HG02678 (cell line): ENCODE measurements around the gene OASL.
"Not testable (repeated sequence)": the region's sequence is repeated elsewhere in the genome, so short reads cannot be mapped to it uniquely, and the experiment has no call there.

Experiments
- ATAC-seq: cut with Tn5 transposase; IDR thresholded peaks from one replicate; pipeline ENCODE4 v1.9.1; 2021; ENCODE audit warnings: mild to moderate bottlenecking, moderate library complexity; ENCODE audit not compliant: unreplicated experiment

OASL gene, protein sequence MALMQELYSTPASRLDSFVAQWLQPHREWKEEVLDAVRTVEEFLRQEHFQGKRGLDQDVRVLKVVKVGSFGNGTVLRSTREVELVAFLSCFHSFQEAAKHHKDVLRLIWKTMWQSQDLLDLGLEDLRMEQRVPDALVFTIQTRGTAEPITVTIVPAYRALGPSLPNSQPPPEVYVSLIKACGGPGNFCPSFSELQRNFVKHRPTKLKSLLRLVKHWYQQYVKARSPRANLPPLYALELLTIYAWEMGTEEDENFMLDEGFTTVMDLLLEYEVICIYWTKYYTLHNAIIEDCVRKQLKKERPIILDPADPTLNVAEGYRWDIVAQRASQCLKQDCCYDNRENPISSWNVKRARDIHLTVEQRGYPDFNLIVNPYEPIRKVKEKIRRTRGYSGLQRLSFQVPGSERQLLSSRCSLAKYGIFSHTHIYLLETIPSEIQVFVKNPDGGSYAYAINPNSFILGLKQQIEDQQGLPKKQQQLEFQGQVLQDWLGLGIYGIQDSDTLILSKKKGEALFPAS

DNA sequence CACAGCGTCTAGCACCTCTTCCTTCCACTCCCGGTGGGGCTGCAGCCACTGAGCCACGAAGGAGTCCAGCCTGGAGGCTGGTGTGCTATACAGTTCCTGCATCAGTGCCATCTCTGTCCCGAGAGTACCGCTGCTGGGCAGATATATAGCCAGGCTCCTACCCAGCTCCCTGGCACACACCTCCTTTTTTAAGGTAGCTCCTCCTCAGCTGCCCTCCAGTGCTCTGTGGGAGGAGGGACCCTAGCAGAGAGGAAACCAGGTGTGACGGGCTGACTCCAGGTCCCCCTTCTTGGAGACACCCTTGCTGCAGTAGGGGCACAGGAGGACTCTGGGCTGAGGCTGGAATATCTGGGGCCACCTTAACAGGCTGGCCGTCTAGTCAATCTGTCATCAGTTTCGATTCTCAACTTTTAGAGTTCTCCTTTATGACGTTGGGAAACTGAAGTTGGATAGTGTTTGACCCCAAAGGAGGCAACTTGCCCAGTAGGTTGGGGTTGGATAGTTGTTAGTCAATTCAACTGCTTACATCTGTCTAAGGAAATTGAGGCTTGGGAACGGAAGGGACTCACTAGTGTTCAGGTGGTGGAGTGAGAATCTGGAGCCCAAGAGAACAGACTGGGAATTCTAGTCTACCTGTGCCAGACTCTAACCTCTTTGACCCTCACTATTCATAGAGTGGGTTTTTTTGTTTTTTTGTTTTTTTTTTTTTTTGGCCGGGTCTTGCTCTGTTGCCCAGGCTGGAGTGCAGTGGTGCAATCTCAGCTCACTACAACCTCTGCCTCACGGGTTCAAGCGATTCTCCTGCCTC, at the start of gene OASL:
TSS of gene OASL (minus strand) at position 386 of the 808 bp plus-strand sequence. CDS start at position 111, 275 bp downstream.
- peak; percentile 79 for ATAC-seq

DNA sequence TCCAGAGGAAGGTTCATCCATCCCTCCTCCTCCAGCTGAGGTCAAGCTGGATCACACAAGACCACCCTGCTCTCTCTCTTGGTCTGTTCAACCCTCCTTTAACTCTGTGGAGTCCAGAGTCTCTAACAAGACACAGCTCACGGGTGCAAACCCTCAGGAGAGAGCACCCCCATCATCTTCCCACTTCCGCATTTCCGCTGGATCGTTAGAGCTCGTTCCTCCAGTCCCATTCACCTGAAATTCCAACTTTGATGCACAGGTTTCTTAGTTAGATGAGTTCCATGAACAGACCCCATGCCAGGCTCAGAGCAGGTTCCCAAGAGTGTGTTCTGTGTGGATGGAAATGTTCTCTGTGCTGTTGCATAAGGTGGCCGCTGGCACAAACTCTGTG, 49.1 kb upstream of the OASL start:
- ATAC-seq: no peak

DNA sequence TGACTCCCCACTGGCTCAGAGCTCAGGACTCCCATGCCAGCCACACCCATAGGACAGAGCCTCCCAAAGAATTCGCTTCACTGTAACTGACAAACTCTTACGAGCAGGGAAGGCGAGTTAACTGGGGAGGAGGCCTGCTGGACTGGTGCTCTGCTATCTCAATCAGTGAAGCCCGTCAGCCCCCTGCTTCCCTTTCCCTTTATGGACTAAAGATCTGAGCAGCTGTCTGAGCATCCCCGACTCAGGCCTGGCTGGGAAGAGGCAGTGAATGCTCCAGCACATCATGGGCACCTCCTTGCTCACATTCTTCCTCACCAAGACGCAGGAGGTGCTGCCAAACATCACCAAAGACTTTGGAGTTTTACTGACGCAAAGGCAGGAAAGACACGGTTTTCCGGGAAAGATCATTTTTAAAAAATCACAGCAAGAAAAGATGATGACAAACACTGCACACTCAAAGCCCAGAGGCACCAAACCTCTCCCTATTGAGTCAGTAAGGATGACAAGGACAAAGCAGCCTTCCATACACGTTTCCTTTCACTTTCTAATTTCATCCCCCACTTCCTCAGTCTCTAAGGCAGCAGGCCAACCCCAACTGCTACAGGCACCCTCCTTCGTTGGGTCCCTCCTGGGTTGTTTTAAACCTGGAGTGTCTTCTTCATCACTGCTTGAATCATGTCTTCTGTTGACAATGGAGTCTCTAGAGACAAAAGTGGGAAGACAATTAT, 48.6 kb upstream of the OASL start:
- ATAC-seq: no peak

DNA sequence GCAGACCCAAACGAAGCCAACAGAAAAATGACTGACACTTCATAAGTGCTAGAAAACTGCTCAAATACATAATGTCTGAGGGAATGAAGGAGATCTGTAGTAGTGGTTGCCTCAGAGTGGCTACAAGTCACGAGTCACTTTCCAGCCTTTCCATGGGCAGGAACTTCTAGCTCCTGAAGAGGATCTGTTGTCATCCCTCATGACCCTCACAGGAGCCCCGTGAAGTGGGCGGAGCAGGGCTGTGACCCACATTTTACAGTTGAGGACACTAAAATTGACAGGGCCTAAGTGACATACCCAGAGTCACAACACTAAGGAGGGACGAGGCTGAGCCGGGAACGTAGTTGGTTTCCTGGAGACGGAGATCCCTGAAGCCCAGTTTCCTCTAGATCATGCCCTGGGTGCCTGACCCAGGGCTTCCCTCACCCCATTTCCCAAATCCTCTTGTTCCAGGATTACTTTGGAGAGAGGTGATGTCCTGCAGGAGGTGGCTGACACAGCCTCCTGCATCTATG, 47.8 kb upstream of the OASL start:
- ATAC-seq: no peak

DNA sequence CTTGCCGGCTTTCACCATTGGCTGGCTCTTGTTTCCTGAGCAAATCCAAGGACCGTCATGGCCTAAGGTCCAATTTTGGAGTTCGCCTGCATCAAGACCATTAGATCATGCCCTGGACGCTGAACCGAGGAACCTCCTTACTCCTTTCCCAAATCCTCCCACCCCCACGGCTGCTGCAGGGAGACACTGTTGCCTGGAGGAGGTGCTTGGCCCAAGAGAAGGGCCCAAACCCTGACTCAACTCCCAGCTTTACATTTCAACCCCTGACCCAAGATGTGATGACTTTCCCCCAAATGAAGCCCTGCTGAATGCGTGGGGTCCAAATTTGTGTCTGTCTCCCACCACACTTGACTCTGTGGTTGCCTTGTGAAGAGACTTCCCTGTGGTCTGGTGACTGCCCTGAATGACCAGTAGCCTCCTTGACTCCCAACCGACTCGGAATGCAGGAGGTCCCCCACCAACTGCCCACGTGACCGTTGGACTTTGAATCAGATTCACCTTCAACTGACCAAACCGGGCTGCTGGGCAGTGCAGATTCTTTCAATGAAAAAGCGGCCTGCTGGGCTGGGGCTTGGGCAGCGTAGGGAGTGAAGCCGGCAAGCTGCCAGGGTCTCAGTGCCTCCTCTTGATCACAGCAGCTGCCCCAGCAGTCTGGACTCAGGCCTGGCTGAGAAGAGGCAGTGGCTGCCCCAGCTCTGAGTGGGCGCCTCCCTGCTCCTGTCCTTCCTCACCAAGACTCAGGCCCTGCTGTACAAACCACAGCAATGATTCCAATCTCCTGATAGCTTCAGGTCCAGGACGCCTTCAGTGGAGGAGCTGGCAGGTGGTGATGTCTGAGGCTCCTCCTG, 46.7 kb upstream of the OASL start:
- ATAC-seq: no peak

DNA sequence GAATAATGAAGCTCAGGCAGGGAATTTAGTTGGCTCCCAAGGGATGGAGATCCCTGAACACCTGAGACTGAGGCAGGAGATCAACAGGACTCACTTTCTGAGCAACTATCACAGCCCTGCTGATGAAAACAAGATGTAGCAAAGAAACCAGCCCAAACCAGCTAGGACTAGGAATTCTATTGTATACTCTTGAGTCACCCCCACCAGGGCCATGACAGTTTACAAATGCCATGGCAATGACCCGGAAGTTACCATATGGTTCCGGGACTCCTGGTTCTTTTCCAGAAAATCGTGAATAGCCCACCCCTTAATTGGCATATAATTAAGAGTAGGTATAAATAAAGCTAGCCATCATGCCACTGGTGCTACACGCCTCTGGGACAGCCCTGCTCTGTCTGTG, 46.0 kb upstream of the OASL start:
- no peak for ATAC-seq

DNA sequence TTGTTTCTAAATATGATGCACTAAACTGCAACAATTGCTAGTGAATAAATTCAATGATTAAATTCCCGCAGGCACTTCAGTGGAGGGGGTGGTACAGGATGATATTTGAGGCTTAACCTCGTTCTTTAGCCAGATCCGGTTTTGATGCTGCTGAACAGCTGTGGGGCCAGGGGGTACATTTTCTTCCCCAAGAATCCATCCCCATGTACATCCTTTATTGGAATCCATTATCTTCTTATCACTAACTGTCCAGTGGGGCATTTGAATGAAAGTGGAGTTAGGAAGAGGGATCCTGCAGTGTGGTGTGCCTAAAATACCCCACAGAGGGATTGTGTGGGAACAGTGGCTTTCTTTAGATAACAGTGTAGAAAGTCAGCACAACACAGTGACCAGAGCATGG, 45.2 kb upstream of the OASL start:
- no peak for ATAC-seq

DNA sequence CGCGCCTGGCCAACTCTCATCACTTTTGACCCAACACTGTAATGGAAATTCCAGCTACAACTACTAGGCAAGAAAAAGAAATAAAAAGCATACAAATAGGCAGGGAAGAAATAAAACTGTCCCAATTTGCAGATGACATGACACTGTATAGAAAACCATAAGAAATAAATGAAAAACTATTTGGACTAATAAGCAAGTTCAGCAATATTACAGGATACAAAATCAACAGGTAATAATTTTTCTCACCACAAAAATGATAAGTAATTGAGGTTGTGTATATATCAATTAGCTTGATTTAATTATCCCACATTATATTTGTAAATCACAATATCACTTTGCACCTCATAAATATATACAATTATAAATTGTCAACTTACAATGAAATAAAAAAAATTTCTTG, 41.9 kb upstream of the OASL start:
- no peak for ATAC-seq

DNA sequence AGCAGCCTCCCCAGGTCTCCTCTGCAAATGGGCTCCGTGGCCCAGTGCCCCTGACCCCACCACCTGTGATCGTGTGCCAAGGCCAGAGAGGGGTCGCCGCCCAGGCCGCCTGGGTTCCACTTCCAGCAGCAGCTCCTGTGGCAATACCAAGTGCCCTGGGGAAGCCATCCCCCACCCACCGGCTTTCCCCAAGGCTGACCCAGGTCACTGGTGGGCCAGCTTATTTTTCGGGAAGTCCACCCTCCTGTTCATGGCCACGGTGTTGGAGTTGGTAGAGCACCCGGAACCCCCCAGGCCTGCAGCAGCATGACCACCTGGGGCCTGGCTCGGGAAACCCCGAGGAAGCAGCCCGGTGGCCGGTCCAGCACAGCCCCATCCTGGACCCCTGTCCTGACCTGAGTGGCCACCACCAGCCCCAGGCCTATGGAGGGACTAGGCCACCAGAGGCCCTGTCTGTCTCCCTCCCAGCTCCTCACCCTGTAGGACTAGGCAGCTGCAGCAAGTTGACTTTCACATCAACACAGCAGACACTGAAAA, 40.8 kb upstream of the OASL start:
- ATAC-seq: no peak

DNA sequence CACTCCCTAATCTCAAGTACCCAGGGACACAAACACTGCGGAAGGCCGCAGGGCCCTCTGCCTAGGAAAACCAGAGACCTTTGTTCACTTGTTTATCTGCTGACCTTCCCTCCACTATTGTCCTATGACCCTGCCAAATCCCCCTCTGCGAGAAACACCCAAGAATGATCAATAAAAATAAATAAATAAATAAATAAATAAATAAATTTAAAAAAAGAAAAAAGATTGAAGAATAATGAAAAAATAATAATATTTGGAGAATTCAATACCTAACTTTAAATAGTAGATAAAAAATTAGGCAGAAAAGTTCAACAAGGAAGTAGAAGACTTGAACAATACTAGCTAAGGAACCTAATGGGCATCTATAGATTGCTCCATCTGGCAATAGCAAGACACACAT, 38.4 kb upstream of the OASL start:
- not testable (repeated sequence) for ATAC-seq

DNA sequence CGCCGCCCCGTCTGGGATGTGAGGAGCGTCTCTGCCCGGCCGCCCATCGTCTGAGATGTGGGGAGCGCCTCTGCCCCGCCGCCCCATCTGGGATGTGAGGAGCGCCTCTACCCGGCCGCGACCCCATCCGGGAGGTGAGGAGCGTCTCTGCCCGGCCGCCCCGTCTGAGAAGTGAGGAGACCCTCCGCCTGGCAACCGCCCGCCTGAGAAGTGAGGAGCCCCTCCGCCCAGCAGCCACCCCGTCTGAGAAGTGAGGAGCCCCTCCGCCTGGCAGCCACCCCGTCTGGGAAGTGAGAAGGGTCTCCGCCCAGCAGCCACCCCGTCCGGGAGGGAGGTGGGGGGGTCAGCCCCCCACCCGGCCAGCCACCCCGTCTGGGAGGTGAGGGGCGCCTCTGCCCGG, 36.9 kb upstream of the OASL start:
- ATAC-seq: not testable (repeated sequence)

DNA sequence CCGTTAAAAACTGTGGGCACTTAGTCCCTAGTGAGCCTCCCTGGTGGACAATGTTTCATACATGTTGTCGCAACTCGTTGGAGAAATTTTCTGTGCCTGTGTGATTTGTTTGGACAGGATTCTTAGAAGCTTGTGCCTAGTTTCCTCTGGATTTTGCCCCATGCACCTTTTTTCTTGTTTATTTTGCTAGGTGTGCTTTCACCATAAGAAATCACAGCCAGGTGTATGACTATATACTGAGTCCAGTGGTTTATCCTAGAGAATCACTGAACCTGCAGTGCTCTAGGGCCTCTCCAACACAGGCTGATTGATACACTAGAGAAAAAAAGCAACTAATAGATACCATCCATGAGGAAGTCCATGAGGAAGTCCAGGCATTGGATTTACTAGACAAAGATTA, 33.1 kb upstream of the OASL start:
- no peak for ATAC-seq

DNA sequence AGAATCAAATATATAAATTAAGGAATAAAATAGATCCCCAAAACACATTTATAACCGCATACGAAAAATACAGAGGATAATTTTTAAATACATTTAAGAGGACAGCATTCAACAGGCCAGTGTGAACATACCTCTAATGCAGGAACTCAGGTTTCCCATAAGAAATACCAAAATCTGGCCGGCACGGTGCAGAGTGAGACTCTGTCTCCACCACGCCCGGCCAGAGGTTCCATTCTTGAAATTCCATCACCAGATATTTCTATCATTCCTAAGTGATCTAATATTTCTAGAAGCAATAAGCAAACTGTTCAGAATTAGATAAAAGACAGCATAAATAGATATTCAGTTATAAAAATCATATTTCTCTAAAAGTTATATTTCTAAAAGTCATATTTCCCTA, 30.2 kb upstream of the OASL start:
- no peak for ATAC-seq

DNA sequence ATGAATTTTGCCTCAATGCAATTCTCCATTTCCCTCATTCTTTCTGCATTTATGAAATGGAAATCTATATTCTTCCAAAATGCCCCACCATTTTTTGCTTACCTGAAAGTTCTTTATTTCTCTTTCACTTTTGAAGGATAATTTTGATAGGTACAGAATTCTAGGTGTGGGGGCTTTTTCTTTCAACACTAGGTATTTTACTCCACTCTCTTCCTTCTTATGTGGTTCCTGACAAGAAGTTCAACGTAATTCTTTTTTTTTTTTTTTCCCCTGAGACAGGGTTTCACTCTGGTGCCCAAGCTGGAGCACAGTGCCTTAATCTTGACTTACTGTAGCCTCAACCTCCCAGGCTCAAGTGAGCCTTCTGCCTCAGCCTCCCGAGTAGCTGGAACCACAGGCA, 26.3 kb upstream of the OASL start:
- no peak for ATAC-seq

DNA sequence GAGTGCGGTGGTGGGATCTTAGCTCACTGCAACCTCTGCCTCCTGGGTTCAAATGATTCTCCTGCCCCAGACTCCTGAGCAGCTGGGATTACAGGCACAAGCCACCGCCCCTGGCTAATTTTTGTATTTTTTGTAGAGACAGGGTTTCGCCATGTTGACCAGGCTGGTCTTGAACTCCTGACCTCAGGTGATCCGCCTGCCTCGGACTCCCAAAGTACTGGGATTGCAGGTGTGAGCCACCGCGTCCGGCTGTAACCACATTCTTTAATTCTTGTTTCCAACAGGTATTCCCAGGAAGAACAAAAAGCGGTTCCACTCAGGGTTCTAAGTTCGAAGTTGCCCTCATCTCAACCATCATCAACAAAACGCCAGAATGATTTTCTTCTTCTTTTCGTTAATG, 25.5 kb upstream of the OASL start:
- not testable (repeated sequence) for ATAC-seq

DNA sequence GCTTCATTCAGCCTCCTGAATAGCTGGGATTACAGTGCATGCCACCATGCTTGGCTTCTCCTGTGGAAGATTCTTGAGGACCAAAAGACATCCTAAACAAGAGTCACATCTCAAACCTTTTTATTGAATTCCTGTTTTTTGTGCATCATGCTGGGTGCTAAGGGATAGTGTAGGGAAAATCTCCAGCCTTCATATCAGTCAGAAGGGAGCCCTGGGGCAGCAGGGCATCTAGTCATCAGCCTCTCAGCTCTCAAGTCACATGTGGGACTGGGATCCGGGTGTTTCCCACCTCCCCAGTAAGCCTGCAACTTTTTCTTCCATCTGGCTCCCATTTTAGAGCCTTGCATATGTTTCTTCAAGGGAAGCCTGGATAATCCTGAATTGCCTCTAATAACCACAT, 25.1 kb upstream of the OASL start:
- no peak for ATAC-seq

DNA sequence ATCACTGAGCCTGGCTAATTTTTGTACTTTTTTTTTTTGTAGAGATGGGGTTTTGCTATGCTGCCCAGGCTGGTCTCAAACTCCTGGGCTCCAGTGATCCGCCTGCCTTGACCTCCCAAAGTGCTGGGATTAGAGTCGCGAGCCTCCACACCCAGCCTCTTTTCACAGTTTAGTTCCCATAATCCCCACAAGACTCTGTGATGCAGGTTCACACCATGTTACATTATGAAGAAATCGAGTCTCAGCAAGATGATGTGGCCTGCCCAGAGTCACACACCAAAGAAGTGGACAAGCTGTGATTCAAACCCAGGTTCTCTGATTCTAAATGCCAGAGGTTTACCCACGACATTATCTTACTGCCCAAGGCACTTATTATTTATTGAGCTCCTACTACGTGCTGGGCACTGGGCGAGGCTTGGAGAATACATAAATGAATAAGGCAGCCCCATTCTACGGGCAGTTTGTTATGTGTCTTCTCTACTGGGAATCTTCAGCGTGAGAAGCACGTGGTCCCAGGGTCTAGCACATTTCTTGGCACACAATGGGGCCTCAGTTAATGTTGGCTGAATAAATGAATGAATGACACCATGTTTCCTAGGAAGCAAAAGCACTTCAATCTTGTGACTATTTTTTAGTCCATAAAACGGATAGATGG, 23.5 kb upstream of the OASL start:
- no peak for ATAC-seq

DNA sequence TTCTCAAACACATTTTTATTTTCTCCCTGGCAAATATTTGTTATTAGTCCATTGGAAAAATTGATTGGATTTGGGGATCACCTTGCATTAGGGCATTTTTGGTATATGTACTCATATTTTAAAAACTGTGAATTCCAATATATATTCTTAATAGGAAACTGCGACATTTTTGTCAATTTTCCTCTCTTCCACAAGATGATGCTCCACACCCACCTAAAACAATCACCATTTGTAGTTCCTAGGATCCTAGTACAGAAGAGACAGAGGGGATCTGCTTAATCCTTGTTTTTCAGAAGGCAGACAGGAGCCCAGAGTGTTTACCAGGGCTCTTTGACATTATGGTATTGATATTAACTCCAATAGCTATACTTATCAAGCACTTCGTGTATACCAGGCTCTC, 22.8 kb upstream of the OASL start:
- no peak for ATAC-seq
